Measurements from ENCODE around the gene CLPX. TPM values are rescaled to one million over a fixed set of nuclear protein-coding genes. Genes with fewer than 3 reads are reported as not detected.
A peak's percentile ranks its signal among the peaks of the same experiment; 100 is the strongest.
"Not testable (repeated sequence)": the region's sequence is repeated elsewhere in the genome, so short reads cannot be mapped to it uniquely, and the experiment has no call there.

CLPX gene
- polyA plus RNA-seq, 10 donors = 35.5 to 46.6 (median 43.1) TPM

- DNase-seq = peak; percentile 14 to 40 (median 22)
Measured at GRCh38 chr15:65176056-65176455, 9.1 kb downstream of the CLPX start.

GRCh38 chr15:65175511-65175910, 9.6 kb downstream of the CLPX start:
- peak in 1 of 3 donors; percentile 9 for DNase-seq

GRCh38 chr15:65174509-65174908, 10.6 kb downstream of the CLPX start:
- DNase-seq = no peak

- DNase-seq = no peak
Measured at GRCh38 chr15:65172531-65172930, 12.6 kb downstream of the CLPX start.

- no peak for DNase-seq
Measured at GRCh38 chr15:65171428-65171827, 13.7 kb downstream of the CLPX start.

GRCh38 chr15:65165875-65166274, 19.3 kb downstream of the CLPX start:
- no peak for DNase-seq

GRCh38 chr15:65164139-65164538, 21.0 kb downstream of the CLPX start:
- DNase-seq = no peak

GRCh38 chr15:65163041-65163440, 22.1 kb downstream of the CLPX start:
- no peak for DNase-seq

- no peak for DNase-seq
Measured at GRCh38 chr15:65156692-65157091, 28.4 kb downstream of the CLPX start.

- DNase-seq = no peak
Measured at GRCh38 chr15:65154720-65155119, 30.4 kb downstream of the CLPX start.

GRCh38 chr15:65147902-65148301, 37.2 kb downstream of the CLPX start:
- no peak for DNase-seq

- peak in 1 of 3 donors; percentile 9 for DNase-seq
Measured at GRCh38 chr15:65146438-65146837, 38.7 kb downstream of the CLPX start.

GRCh38 chr15:65138631-65139030, 46.5 kb downstream of the CLPX start:
- DNase-seq = not testable (repeated sequence)

GRCh38 chr15:65137893-65138292, 47.2 kb downstream of the CLPX start:
- not testable (repeated sequence) for DNase-seq

GRCh38 chr15:65137089-65137488, 48.1 kb downstream of the CLPX start:
- not testable (repeated sequence) for DNase-seq

- DNase-seq = no peak
Measured at GRCh38 chr15:65134538-65134937, 50.6 kb downstream of the CLPX start.

GRCh38 chr15:65133548-65134200, 51.5 kb downstream of the CLPX start, which contains the start of gene PDCD7:
PDCD7 (minus strand) TSS chr15:65133808; CDS start chr15:65133781, 27 bp downstream.
- peak; percentile 94 to 98 (median 97) for DNase-seq

- DNase-seq = peak; percentile 7 to 75 (median 35)
Measured at GRCh38 chr15:65132878-65133547, 52.1 kb downstream of the CLPX start.

- DNase-seq = no peak
Measured at GRCh38 chr15:65130941-65131340, 54.2 kb downstream of the CLPX start.

GRCh38 chr15:65115542-65115941, 69.6 kb downstream of the CLPX start:
- DNase-seq = no peak

GRCh38 chr15:65115086-65115485, 70.1 kb downstream of the CLPX start, which contains the start of gene UBAP1L:
UBAP1L (minus strand) TSS chr15:65115200; CDS start chr15:65106215, 8,985 bp downstream.
- DNase-seq = no peak

GRCh38 chr15:65110676-65111292, 74.4 kb downstream of the CLPX start:
- no peak for DNase-seq

Data from muscle of back (tissue), 11 donors.